Body of pancreas (tissue), 4 donors: ENCODE results near the gene RPL10A.

Experiments
- CTCF ChIP-seq, 7 experiments: fragments of 450-650 bp in 4 of 7; fragments of 200-600 bp in 3 of 7; sonication (generic) in 3 of 7; IDR thresholded peaks; one replicate each; pipeline ENCODE4 v1.5.1; 2016 to 2019; ENCODE audit warnings: antibody characterized with exemption in 7 of 7
- POLR2A ChIP-seq, 3 donors: fragments of 450-650 bp; IDR thresholded peaks; one replicate each; pipeline ENCODE4 v1.6.1; 2016; ENCODE audit warnings: antibody characterized with exemption in 3 of 3, mild to moderate bottlenecking in 2 of 3

- TF ChIP-seq CTCF (IDR thresholded peaks at IDR 0.05) (no peak), POLR2A (IDR thresholded peaks at IDR 0.05) (no peak)
These were observed 22.0 kb downstream of the RPL10A start for GRCh38 chr6:35489995-35490791.
